GM08714 (cell line): ENCODE results near the gene MSANTD2.

Source experiments
- H3K4me3 ChIP-seq: fragments of 200-500 bp; sonication (Bioruptor generic); 2 replicates; pipeline ENCODE4 v1.5.1; 2014; ENCODE audit warnings: mild to moderate bottlenecking, low read length, inconsistent platforms
- ZNF274 ChIP-seq: IDR thresholded peaks from 2 replicates; pipeline ENCODE4 v1.6.1; 2012; ENCODE audit warnings: mild to moderate bottlenecking, low read depth, low read length

Gene MSANTD2

GRCh38 chr11:124728134-124728533, 72.1 kb downstream of the MSANTD2 start:
- H3K4me3 ChIP-seq, result no peak overlapping the region
- TF ChIP-seq ZNF274, result no peak

- TF ChIP-seq ZNF274, result no peak
- no peak overlapping the region for H3K4me3 ChIP-seq
Observed at GRCh38 chr11:124727474-124727873, 72.7 kb downstream of the MSANTD2 start.

- TF ChIP-seq ZNF274, result no peak
- H3K4me3 ChIP-seq, result no peak overlapping the region; the same call in 1 of the 2 replicates
Observed at GRCh38 chr11:124725719-124726105, 74.5 kb downstream of the MSANTD2 start.

GRCh38 chr11:124724979-124725718, 75.1 kb downstream of the MSANTD2 start:
- no peak for TF ChIP-seq ZNF274
- peak overlapping the region; percentile 23; the same call in 1 of the 2 replicates for H3K4me3 ChIP-seq

DNA sequence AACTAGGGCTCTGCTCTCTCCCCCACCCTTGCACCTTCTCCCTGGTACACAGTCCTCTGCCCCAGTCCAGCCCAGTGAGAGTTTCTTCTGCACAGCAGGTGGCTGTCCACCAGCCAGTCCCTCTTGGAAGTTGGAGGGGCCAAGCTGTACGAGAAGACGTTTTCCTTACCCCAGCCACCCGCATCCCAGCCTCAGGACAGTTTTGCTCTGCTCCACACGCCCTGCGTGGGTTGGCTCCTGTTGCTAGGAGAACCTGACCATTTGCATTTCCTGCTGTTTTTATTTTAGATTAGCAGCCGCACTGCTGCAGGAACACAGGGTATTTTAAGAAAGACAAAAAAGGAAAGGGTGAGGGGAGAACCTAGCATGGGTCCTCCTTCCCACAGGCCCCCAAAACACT, 78.0 kb downstream of the MSANTD2 start:
- TF ChIP-seq ZNF274, result no peak
- H3K4me3 ChIP-seq, result no peak overlapping the region

- H3K4me3 ChIP-seq, result no peak overlapping the region
- no peak for TF ChIP-seq ZNF274
Observed at GRCh38 chr11:124719534-124719933, 80.7 kb downstream of the MSANTD2 start.

GRCh38 chr11:124718801-124719200, 81.4 kb downstream of the MSANTD2 start:
- no peak overlapping the region for H3K4me3 ChIP-seq
- TF ChIP-seq ZNF274, result no peak

DNA sequence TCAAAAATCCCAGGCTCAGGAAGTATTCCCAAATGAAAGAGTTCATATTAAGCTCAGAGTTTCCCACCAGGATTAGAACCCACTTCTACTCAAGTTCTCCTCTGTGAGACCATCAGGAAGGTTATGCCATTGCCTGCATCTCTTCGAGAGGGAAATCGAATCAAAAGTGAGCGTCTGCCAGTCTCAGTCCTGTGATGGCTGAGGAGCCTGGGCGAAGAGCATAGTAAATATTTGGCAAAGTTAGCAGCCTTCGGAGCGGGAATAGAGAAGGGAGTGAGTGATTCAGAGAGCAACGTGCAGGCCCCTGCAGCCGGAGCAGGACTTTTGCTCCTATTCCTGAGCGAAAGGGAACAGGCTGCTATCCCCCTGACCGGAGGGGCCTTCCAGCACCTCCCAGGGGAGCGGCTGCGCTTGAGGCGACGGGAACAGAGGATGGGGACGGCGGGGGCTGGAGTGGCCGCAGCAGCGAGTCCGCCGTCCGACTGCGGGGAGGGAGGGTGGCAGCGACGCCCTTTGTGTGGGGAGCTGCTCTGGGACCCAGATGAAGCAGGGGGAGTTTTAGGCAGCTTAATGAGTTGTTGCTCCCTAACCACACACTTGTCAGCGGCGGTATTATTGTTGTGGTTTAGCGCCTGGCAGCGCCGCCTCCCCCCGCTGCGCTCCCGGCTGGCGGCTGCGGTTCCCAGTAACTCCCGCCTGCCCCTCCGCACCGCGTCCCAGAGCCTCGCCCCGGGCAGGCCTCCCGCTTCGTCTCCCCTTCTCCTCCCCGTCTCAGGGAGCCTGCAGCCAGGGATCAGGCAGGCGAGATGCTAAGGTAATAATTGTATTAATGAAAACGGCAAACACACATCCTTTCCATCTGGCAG, 82.2 kb downstream of the MSANTD2 start:
- peak overlapping the region; percentile 29; the same call in 1 of the 2 replicates for H3K4me3 ChIP-seq
- TF ChIP-seq ZNF274, result no peak

- H3K4me3 ChIP-seq, result peak overlapping the region; percentile 29; the same call in 1 of the 2 replicates
- TF ChIP-seq ZNF274, result no peak
Observed at GRCh38 chr11:124717421-124717785, 82.8 kb downstream of the MSANTD2 start.

- H3K4me3 ChIP-seq, result no peak overlapping the region
- no peak for TF ChIP-seq ZNF274
Observed at GRCh38 chr11:124716591-124716990, 83.6 kb downstream of the MSANTD2 start.
